IMR-90 (cell line): ENCODE measurements around the gene MEIKIN. TPM values are rescaled to one million over a fixed set of nuclear protein-coding genes. Genes with fewer than 3 reads are reported as not detected.

ENCODE experiments used
- ATAC-seq: fragments of 200-7000 bp; cut with Tn5 transposase; 2 replicates; pipeline ENCODE4 v1.9.1; 2020; ENCODE audit warnings: low read depth, mild to moderate bottlenecking, moderate library complexity
- BruUV-seq: library from RNA; stranded (reverse); fragments of 400-500 nt; replicated peaks from 2 replicates; lab custom pipeline; 2021; lab: Mats Ljungman, UMichigan
- CTCF ChIA-PET: fragments of 300-600 bp; formaldehyde crosslinking; extraction: SDS; loops from one replicate; lab custom pipeline; 2021; ENCODE audit warnings: antibody characterized with exemption; lab: Yijun Ruan, JAX
- POLR2A ChIA-PET: fragments of 300-600 bp; sonication (Branson Sonifier 250); formaldehyde crosslinking; loops from one replicate; lab custom pipeline; 2022; ENCODE audit warnings: antibody characterized with exemption; ENCODE audit not compliant: unreplicated experiment; lab: Charles Lee
- DNase-seq: peaks from one replicate; pipeline ENCODE4 v3.0.0; 2013
- H2AFZ ChIP-seq: replicated peaks from 2 replicates; pipeline ENCODE3; 2013; ENCODE audit warnings: low read length, mild to moderate bottlenecking; ENCODE audit not compliant: poor library complexity
- H2AK5ac ChIP-seq: 2 replicates; pipeline ENCODE4 v1.6.1; 2013; ENCODE audit warnings: low read depth, low read length, inconsistent platforms
- H2AK9ac ChIP-seq: replicated peaks from 2 replicates; pipeline ENCODE3; 2013; ENCODE audit warnings: mild to moderate bottlenecking, low read depth, low read length, moderate library complexity; ENCODE audit not compliant: poor library complexity
- H2BK120ac ChIP-seq: 2 replicates; pipeline ENCODE4 v1.6.1; 2013; ENCODE audit warnings: low read depth, low read length, inconsistent platforms
- H2BK15ac ChIP-seq: 3 replicates; pipeline ENCODE4 v1.6.1; 2013; ENCODE audit warnings: low read depth, low read length, inconsistent platforms
- H2BK20ac ChIP-seq: 2 replicates; pipeline ENCODE4 v1.6.1; 2013; ENCODE audit warnings: low read depth, mild to moderate bottlenecking, inconsistent platforms, low read length, moderate library complexity
- H2BK5ac ChIP-seq: 2 replicates; pipeline ENCODE4 v1.6.1; 2013; ENCODE audit warnings: mild to moderate bottlenecking, low read depth, low read length, inconsistent platforms; ENCODE audit not compliant: poor library complexity, severe bottlenecking
- H3K14ac ChIP-seq: replicated peaks from 2 replicates; pipeline ENCODE4 v1.6.1; 2013; ENCODE audit warnings: low read depth, low read length, inconsistent platforms
- H3K18ac ChIP-seq: 2 replicates; pipeline ENCODE4 v1.6.1; 2013; ENCODE audit warnings: low read depth, low read length, control low read depth
- H3K23ac ChIP-seq: 2 replicates; pipeline ENCODE4 v1.6.1; 2013; ENCODE audit warnings: low read depth, low read length, inconsistent platforms
- H3K27ac ChIP-seq: 2 replicates; pipeline ENCODE4 v1.5.1; 2013; ENCODE audit warnings: mild to moderate bottlenecking, control low read depth, low read length; ENCODE audit not compliant: insufficient read depth
- H3K27me3 ChIP-seq: 2 replicates; pipeline ENCODE4 v1.6.1; 2013; ENCODE audit warnings: low read length; ENCODE audit not compliant: control insufficient read depth, insufficient read depth
- H3K36me3 ChIP-seq: 2 replicates; pipeline ENCODE4 v1.6.1; 2013; ENCODE audit warnings: low read length, mixed read lengths; ENCODE audit not compliant: control insufficient read depth, insufficient read depth
- H3K4ac ChIP-seq: 2 replicates; pipeline ENCODE4 v1.6.1; 2013; ENCODE audit warnings: low read depth, low read length, inconsistent platforms
- H3K4me1 ChIP-seq: 2 replicates; pipeline ENCODE4 v1.6.1; 2013; ENCODE audit warnings: low read length, mixed read lengths; ENCODE audit not compliant: control insufficient read depth, insufficient read depth
- H3K4me2 ChIP-seq: 2 replicates; pipeline ENCODE4 v1.6.1; 2013; ENCODE audit warnings: low read depth, mild to moderate bottlenecking, control low read depth, low read length, moderate library complexity
- H3K4me3 ChIP-seq: 2 replicates; pipeline ENCODE4 v1.5.1; 2013; ENCODE audit warnings: low read depth, mild to moderate bottlenecking, control low read depth, low read length, moderate library complexity; ENCODE audit not compliant: insufficient read depth
- H3K56ac ChIP-seq: 2 replicates; pipeline ENCODE4 v1.6.1; 2013; ENCODE audit warnings: low read length, inconsistent platforms; ENCODE audit not compliant: insufficient read depth; ENCODE audit errors: extremely low read depth
- H3K79me1 ChIP-seq, 2 experiments: 2 replicates each; pipeline ENCODE4 v1.6.1; 2013; ENCODE audit warnings: low read length in 2 of 2, inconsistent platforms in 1 of 2, low read depth in 1 of 2
- H3K9ac ChIP-seq: 2 replicates; pipeline ENCODE4 v1.6.1; 2013; ENCODE audit warnings: low read depth, low read length, control low read depth
- H3K9me1 ChIP-seq: 2 replicates; pipeline ENCODE4 v1.6.1; 2013; ENCODE audit warnings: low read length, inconsistent platforms; ENCODE audit not compliant: insufficient read depth
- H3K9me3 ChIP-seq: 2 replicates; pipeline ENCODE4 v1.6.1; 2013; ENCODE audit warnings: low read length; ENCODE audit not compliant: control insufficient read depth, insufficient read depth
- H4K20me1 ChIP-seq: 2 replicates; pipeline ENCODE4 v1.6.1; 2013; ENCODE audit warnings: low read length, inconsistent platforms; ENCODE audit not compliant: insufficient read depth
- H4K5ac ChIP-seq: 2 replicates; pipeline ENCODE4 v1.6.1; 2013; ENCODE audit warnings: mild to moderate bottlenecking, low read depth, low read length, control low read depth
- H4K8ac ChIP-seq, 2 experiments: 2 replicates each; pipeline ENCODE4 v1.6.1; 2013; ENCODE audit warnings: low read depth in 2 of 2, low read length in 2 of 2, control low read depth in 1 of 2, inconsistent platforms in 1 of 2
- H4K91ac ChIP-seq: 2 replicates; pipeline ENCODE4 v1.6.1; 2013; ENCODE audit warnings: low read depth, low read length, inconsistent platforms; ENCODE audit not compliant: insufficient read depth
- POLR2A ChIP-seq: IDR thresholded peaks from 2 replicates; pipeline ENCODE4 v1.6.1; 2012; ENCODE audit warnings: mild to moderate bottlenecking, low read depth, low read length
- RFX5 ChIP-seq: IDR thresholded peaks from 2 replicates; pipeline ENCODE4 v1.8.0; 2012; ENCODE audit warnings: low read depth, mild to moderate bottlenecking, low read length, moderate library complexity
- SMC3 ChIP-seq: fragments of 150-350 bp; IDR thresholded peaks from 2 replicates; pipeline ENCODE4 v1.6.1; 2016; ENCODE audit warnings: low read depth, mild to moderate bottlenecking, antibody characterized with exemption, low read length, moderate library complexity
- WGBS, 2 experiments: methylation state at CpG; one replicate each; pipeline versions ENCODE4 v1.1.5 to v1.1.7; 2013; ENCODE audit warnings: missing lambda C conversion rate in 2 of 2; ENCODE audit not compliant: insufficient read length in 1 of 2; ENCODE audit errors: extremely low coverage in 2 of 2; 5-methylcytosine and 5-hydroxymethylcytosine counted together
- dilution Hi-C: fragments of 300-500 bp; cut with HindIII; formaldehyde crosslinking; loops from one replicate; pipeline ENCODE4 v1.14.3; 2018; ENCODE audit warnings: low sequenced_read_pairs; ENCODE audit not compliant: unreplicated experiment
- in situ Hi-C: fragments of 300-500 bp; cut with MboI; formaldehyde crosslinking; loops from 3 replicates; pipeline ENCODE4 v1.14.3; 2019; ENCODE audit warnings: low sequenced_read_pairs, inconsistent platforms, mixed read lengths
- intact Hi-C: fragments of 100-400 bp; cut with micrococcal nuclease; formaldehyde crosslinking; loops from 2 replicates; pipeline ENCODE4 v1.10.0; 2022
- polyA plus RNA-seq, 3 experiments: library from polyadenylated mRNA; depleted of rRNA; stranded (reverse); fragments of >200 nt; gene quantifications; 2 replicates each; pipeline ENCODE4 v1.2.3, GENCODE V29; 2012; ENCODE audit warnings: low replicate concordance in 1 of 3
- total RNA-seq: library from RNA; depleted of rRNA; stranded (reverse); fragments of >200 nt; gene quantifications from 2 replicates; pipeline ENCODE4 v1.2.3, GENCODE V29; 2012
- TF ChIP-seq, protein P1 (sequence below): conservative IDR thresholded peaks from 2 replicates; pipeline ENCODE4 v1.5.1; 2012; ENCODE audit warnings: mild to moderate bottlenecking, low read depth, low read length, improper control_type of control experiment

The MEIKIN gene
- total and polyA plus RNA-seq, 2 of the 4 experiments (the other 2 are of a cell fraction): not detected

DNA sequence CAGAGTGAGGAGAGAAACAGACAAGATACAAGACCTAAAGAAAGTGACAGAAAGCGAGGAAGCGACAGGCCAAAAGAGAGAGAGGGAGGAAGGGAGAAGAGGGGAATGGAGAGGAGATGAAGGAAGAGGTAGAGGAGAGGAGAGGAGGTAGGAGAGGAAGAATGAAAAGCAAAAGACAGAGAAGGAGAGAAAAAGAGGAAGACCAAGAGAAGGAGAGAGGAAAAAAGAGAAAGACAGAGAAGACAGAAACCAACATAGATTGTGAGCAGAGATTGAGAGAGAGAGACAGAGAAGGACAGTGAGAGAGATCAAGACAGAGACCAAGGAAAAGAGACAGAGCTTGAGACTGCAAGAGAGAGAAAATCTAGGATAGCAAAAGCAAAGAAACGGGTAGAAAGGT lies 90.0 kb downstream of the MEIKIN start:
- no TSS peak for BruUV-seq
- Histone ChIP-seq H3K4me2 (no peak overlapping the region), H2BK120ac (no peak overlapping the region), H3K9me3 (no peaks in the 10 kb centered on the region), H3K27ac (no peak overlapping the region), H3K9me1 (no peaks in the 10 kb centered on the region), H2AK5ac (no peak overlapping the region), H2BK5ac (no peak overlapping the region), H3K9ac (no peak overlapping the region), H3K18ac (no peak overlapping the region), H3K14ac (no peak overlapping the region), H3K79me1 (no peaks in the 10 kb centered on the region), H4K8ac (no peak overlapping the region), H4K20me1 (no peaks in the 10 kb centered on the region), H3K56ac (no peak overlapping the region), H4K5ac (no peak overlapping the region), H4K91ac (no peak overlapping the region), H2AK9ac (no peak overlapping the region), H3K27me3 (peaks cover 4% of the 10 kb centered on the region; the same call in 1 of the 2 replicates), H3K4me1 (no peaks in the 10 kb centered on the region), H3K23ac (no peak overlapping the region), H3K36me3 (no peaks in the 10 kb centered on the region), H2AFZ (no peak overlapping the region), H2BK15ac (no peak overlapping the region), H2BK20ac (no peak overlapping the region), H3K4me3 (no peak overlapping the region), H3K4ac (no peak overlapping the region)
- ChIA-PET POLR2A (no interaction called here), CTCF (no interaction called here)
- intact Hi-C loops: no loop called here
- ATAC-seq (no peak), DNase-seq (no peak)
- dilution Hi-C loops: no loop called here
- in situ Hi-C loops: no loop called here
- WGBS, 2 experiments: 100% methylated on average over 1 of the region's 3 CpGs; no CpG with 5 or more reads in 1 of the 2 experiments
- TF ChIP-seq, protein P1, sequence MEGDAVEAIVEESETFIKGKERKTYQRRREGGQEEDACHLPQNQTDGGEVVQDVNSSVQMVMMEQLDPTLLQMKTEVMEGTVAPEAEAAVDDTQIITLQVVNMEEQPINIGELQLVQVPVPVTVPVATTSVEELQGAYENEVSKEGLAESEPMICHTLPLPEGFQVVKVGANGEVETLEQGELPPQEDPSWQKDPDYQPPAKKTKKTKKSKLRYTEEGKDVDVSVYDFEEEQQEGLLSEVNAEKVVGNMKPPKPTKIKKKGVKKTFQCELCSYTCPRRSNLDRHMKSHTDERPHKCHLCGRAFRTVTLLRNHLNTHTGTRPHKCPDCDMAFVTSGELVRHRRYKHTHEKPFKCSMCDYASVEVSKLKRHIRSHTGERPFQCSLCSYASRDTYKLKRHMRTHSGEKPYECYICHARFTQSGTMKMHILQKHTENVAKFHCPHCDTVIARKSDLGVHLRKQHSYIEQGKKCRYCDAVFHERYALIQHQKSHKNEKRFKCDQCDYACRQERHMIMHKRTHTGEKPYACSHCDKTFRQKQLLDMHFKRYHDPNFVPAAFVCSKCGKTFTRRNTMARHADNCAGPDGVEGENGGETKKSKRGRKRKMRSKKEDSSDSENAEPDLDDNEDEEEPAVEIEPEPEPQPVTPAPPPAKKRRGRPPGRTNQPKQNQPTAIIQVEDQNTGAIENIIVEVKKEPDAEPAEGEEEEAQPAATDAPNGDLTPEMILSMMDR: no peak
- no peak for TF ChIP-seq RFX5
- TF ChIP-seq SMC3: no peak
- no peak for TF ChIP-seq POLR2A
